ENCODE results near the gene GRPEL1. TPM values are rescaled to one million over a fixed set of nuclear protein-coding genes. Genes with fewer than 3 reads are reported as not detected.

Gene GRPEL1
- total and polyA plus RNA-seq, 9 of the 15 experiments (the other 6 are each of a cell fraction or from before 2014, with no cell fraction given): 43.4 to 192 (median 86.6) TPM

GRCh38 chr4:7101692-7102515 is 34.0 kb upstream of the GRPEL1 start (continued):
- peak; percentile 48 for TF ChIP-seq REST (IDR thresholded peaks at IDR 0.05; ENCODE audit: borderline replicate concordance)
- TF ChIP-seq REST (CRISPR knock-in tag; IDR thresholded peaks at IDR 0.05; ENCODE audit: low read depth): no peak
- peak; percentile 75 for TF ChIP-seq CTCFL (IDR thresholded peaks at IDR 0.05; ENCODE audit: borderline replicate concordance, insufficient read depth, low read depth, low read length, poor library complexity, severe bottlenecking)
- peak in 1 of 2 experiments; percentile 23; a peak in 1 of 4 replicates for TF ChIP-seq MAZ (CRISPR knock-in tag; conservative IDR thresholded peaks at IDR 0.05 in 1 of 2, IDR thresholded peaks at IDR 0.05 in 1 of 2)
- TF ChIP-seq NFRKB (IDR thresholded peaks at IDR 0.05; ENCODE audit: low read depth): no peak
- TF ChIP-seq SMC3 (conservative IDR thresholded peaks at IDR 0.05; ENCODE audit: insufficient read depth, low read depth, low read length): 0 out of 2 replicates have a peak, but pooled peaks have one; percentile 7
- peak; percentile 54; the same call in 1 of the 2 replicates for TF ChIP-seq MTA3 (IDR thresholded peaks at IDR 0.05; ENCODE audit: borderline replicate concordance)
- no peak for TF ChIP-seq POLR2B (IDR thresholded peaks at IDR 0.05; ENCODE audit: low read depth, partially characterized antibody)
- TF ChIP-seq POLR2G (IDR thresholded peaks at IDR 0.05; ENCODE audit: low read depth, low read length): 0 out of 2 replicates have a peak, but pooled peaks have one; percentile 22
- TF ChIP-seq GABPA (tag; conservative IDR thresholded peaks at IDR 0.05; ENCODE audit: low read depth): no peak
- no peak for TF ChIP-seq BRF1 (IDR thresholded peaks at IDR 0.05; ENCODE audit: borderline replicate concordance, extremely low read depth, insufficient read length)
- TF ChIP-seq ADNP (tag; IDR thresholded peaks at IDR 0.05): no peak
- TF ChIP-seq RBM39 (optimal IDR thresholded peaks at IDR 0.05; ENCODE audit: low read depth, low read length): peak; percentile 42
- TF ChIP-seq EHMT2 (IDR thresholded peaks at IDR 0.05): 0 out of 2 replicates have a peak, but pooled peaks have one; percentile 29

Measured in K562 (cell line).